Occipital lobe (tissue), 2 donors: ENCODE data around the gene GAA. TPM values are rescaled to one million over a fixed set of nuclear protein-coding genes. Genes with fewer than 3 reads are reported as not detected.
"Not testable (repeated sequence)": the region's sequence is repeated elsewhere in the genome, so short reads cannot be mapped to it uniquely, and the experiment has no call there.

Experiments
- DNase-seq: peaks from one replicate; lab custom pipeline; 2025; lab: John Stamatoyannopoulos, UW
- total RNA-seq: library from RNA; depleted of rRNA; stranded (reverse); fragments of >200 nt; gene quantifications from one replicate; pipeline ENCODE4 v1.2.3, GENCODE V29; 2014

GAA gene
- total RNA-seq, 1 donor from 2014 or later, result 14.3 TPM

GRCh38 chr17:80083136-80083661 lies 18.2 kb upstream of the GAA start:
- DNase-seq, result no peak

GRCh38 chr17:80084773-80085172 lies 16.6 kb upstream of the GAA start:
- no peak for DNase-seq

- DNase-seq, result no peak
These were observed 15.3 kb upstream of the GAA start for GRCh38 chr17:80086081-80086480.

- no peak for DNase-seq
These were observed 14.8 kb upstream of the GAA start for GRCh38 chr17:80086616-80087015.

DNA sequence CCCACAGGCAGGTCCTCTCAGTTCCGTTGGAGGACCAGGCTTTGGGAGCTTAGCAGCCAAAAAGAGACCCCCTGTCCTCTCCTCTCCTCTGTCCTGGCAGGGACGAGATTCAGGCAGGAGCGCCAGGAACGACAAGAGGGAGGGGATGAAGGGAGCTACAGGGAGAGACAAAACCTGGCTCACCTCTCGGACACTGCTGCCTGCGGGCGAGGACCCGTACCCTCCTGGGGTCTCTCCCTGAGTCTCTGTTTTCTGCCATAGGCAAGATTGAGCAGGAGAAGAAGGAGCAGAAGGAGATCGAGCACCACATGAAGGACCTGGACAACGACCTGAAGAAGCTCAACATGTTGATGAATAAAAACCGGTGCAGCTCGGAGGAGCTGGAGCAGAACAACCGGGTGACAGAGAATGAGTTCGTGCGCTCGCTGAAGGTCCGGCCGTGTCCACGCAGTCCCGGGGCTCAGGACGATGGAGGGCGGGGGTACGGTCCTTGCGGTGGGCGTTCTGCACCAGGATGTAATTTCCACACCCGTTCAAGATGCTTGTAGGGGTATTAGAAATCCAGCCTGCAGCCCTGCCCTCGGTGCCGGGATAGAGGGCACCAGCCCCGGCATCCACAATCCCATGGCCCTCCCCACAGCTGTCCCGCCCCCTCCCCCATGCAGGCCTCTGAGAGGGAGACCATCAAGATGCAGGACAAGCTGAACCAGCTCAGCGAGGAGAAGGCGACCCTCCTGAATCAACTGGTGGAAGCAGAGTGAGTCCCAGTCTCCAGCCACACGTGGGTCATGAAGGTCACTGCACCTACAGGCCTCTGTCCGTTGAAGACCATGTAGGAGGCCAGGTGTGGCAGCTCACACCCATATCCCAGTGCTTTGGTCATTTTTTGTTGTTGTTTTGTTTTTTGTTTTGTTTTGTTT lies 13.8 kb upstream of the GAA start:
- DNase-seq, result no peak

DNA sequence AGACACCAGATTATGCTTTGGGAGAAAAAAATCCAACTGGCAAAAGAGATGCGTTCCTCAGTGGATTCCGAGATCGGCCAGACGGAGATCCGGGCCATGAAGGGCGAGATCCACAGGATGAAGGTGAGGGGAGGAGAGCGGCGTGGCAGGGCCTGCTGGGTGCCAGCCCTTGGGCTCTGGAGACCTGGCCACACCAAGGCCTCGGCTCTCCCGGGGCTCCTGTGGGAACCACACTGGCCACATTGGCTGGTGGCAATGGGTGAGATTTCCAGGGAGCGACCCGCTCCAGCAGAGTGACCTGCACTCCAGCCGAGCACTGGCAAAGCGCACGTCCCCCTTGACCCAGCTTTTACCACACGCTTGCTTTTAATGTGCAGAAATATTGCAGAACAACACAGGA lies 11.6 kb upstream of the GAA start:
- no peak for DNase-seq

DNA sequence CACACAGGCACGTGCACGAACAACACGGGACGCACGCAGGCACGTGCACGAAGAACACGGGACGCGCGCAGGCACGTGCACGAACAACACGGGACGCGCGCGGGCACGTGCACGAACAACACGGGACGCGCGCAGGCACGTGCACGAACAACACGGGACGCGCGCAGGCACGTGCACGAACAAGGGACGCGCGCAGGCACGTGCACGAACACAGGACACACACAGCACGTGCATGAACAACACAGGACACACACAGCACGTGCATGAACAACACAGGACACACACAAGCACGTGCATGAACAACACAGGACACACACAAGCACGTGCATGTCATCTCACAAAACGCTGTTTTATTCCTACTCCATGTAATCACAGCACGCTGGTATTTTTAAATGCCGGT lies 11.2 kb upstream of the GAA start:
- DNase-seq, result not testable (repeated sequence)

DNA sequence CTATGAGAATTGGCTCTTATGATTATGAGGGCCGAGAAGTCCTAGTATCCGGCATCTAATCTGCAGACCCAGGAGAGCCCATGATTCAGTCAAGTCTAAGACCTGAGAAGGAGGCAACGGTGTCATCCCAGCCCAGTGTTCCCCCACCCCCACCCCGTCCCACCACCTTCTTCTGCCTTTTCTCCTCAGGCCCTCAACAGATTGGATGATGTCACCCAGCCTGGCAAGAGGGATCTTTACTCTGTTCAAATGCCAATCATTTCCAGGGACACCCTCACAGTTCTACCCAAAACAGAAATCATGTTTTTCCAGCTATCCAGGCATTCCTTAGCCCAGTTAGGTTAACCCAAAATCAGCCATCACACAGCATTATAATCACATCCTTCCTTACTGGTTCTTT lies 10.0 kb upstream of the GAA start:
- no peak for DNase-seq

DNA sequence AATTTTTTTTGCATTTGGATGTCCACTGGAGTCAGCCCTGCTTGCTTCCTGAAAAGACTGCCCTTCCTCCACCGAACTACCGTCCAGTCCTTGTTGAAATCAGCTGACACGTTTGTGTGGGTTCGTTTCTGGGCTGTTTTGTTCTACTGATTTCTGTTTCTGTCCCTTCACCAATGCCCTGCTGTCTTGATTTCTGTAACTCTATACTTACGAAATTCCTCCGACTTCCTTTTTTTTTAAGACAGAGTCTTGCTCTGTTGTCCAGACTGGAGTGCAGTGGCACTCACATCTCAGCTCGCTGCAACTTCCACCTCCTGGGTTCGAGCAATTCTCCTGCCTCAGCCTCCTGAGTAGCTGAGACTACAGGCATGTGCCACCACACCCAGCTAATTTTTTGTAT lies 8.4 kb upstream of the GAA start:
- no peak for DNase-seq

- DNase-seq, result no peak
These were observed 6.1 kb upstream of the GAA start for GRCh38 chr17:80095038-80095843.

GRCh38 chr17:80095844-80096475 lies 5.4 kb upstream of the GAA start:
- no peak for DNase-seq

GRCh38 chr17:80096561-80097021 lies 4.8 kb upstream of the GAA start:
- DNase-seq, result no peak

DNA sequence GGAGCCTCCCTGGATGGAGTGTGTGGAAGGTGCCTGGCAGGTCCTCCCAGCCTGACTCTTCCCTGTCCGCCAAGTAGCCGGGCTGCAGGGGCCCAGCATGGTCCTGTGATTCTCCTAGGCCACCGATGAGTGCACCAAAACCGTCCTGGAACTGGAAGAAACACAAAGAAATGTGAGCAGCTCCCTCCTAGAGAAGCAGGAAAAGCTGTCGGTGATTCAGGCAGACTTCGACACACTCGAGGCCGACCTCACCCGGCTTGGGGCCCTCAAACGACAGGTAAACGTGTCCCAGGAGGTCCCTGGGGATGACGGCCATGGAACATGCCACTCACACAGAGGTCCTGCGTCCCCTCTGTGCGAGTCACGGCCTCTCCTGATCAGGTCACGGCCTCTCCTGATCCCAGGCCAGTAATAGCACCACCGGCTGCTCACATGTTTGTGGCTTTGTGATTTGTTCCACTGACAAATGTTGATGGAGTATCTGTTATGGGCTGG lies 4.2 kb upstream of the GAA start:
- DNase-seq, result no peak

DNA sequence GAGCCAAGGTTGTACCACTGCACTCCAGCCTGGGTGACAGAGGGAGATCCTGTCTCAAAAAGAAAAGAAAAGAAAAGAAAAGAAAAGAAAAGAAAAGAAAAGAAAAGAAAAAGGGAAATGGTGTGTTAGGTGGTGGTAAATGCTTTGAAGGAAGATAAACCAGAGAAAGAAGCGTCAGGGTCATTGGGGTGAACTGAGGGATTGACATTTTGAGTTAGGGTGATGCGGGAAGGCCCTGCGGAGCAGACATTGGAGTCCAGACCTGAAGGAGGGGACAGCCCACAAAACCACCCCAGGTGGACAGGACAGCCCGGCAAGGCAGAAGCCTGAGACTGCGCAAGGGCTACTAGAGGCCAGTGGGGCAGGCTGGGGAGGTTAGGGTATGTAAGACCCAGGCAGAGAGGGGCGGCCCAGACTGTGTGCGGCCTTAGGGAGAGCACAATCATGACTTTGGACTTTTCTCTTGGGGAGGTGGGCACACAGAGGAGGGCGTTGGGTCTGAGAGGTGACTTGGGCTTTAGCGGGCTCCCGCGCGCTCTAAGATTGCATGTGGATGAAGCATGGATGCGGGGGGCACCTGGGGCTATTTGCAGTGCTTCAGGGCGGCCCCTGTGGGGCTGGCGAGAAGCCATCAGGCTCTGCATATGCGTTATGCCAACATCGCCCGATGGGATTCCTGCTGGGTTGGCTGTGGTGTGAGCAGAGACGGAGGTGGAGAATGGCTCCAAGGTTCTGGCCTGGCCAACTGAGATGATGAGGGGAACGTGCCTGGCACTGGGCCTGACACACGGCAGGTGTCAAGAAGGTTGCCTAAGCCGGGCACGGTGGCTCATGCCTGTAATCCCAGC lies 3.3 kb upstream of the GAA start:
- DNase-seq, result no peak

- no peak for DNase-seq
These were observed 1.9 kb upstream of the GAA start for GRCh38 chr17:80099291-80100034.

- no peak for DNase-seq
These were observed 1.4 kb upstream of the GAA start for GRCh38 chr17:80100035-80100323.

- no peak for DNase-seq
These were observed 724 bp downstream of the GAA start for GRCh38 chr17:80101946-80102663.

- no peak for DNase-seq
These were observed 1.5 kb downstream of the GAA start for GRCh38 chr17:80102664-80103448.
